GM12878 (cell line): Measurements from ENCODE around the gene KRT10. TPM values are rescaled to one million over a fixed set of nuclear protein-coding genes. Genes with fewer than 3 reads are reported as not detected.

Experiments used
- ATAC-seq: fragments of 200-7000 bp; cut with Tn5 transposase; 3 replicates; pipeline ENCODE4 v1.9.1; 2020; ENCODE audit warnings: mild to moderate bottlenecking, moderate library complexity
- BruUV-seq: library from RNA; stranded (reverse); fragments of 400-500 nt; replicated peaks from 2 replicates; lab custom pipeline; 2021; lab: Mats Ljungman, UMichigan
- CTCF ChIA-PET: fragments of 300-600 bp; sonication (Branson Sonifier 250); formaldehyde crosslinking; extraction: SDS; loops from one replicate; lab custom pipeline; 2021; ENCODE audit warnings: inconsistent platforms; lab: Yijun Ruan, JAX
- POLR2A ChIA-PET: fragments of 350-600 bp; formaldehyde crosslinking; extraction: SDS; loops from one replicate; lab custom pipeline; 2021; ENCODE audit warnings: inconsistent platforms; lab: Charles Lee
- RAD21 ChIA-PET: fragments of 300-600 bp; sonication (Branson Sonifier 250); formaldehyde crosslinking; loops from one replicate; lab custom pipeline; 2023; ENCODE audit warnings: antibody characterized with exemption; ENCODE audit not compliant: unreplicated experiment; lab: Charles Lee
- SMC1A ChIA-PET: fragments of 300-600 bp; sonication (Branson Sonifier 250); formaldehyde crosslinking; loops from one replicate; lab custom pipeline; 2023; ENCODE audit not compliant: unreplicated experiment, uncharacterized antibody; lab: Charles Lee
- DNase-seq: peaks from one replicate; pipeline ENCODE4 v3.0.0-alpha.2; 2011; ENCODE audit warnings: low read depth, low spot score
- FAIRE-seq: peaks from 3 replicates; lab custom pipeline; 2011; peaks lifted over from hg19 to GRCh38; lab: Jason Lieb, UNC
- H2AFZ ChIP-seq: 2 replicates; pipeline ENCODE4 v1.6.0; 2011; ENCODE audit warnings: low read depth, low read length, control low read depth; ENCODE audit not compliant: control insufficient read depth
- H3K27ac ChIP-seq: 2 replicates; pipeline ENCODE4 v1.5.1; 2011; ENCODE audit warnings: control low read depth; ENCODE audit not compliant: control insufficient read depth, insufficient read depth
- H3K27me3 ChIP-seq, 2 experiments: replicated peaks in 1 of 2; 2 replicates each; pipeline versions ENCODE4 v1.6.0 to v1.6.1; 2011; ENCODE audit warnings: low read length in 1 of 2; ENCODE audit not compliant: control insufficient read depth in 2 of 2, insufficient read depth in 2 of 2
- H3K36me3 ChIP-seq, 2 experiments: 2 replicates each; pipeline ENCODE4 v1.5.1; 2011; ENCODE audit warnings: low read length in 1 of 2; ENCODE audit not compliant: control insufficient read depth in 2 of 2, insufficient read depth in 2 of 2
- H3K4me1 ChIP-seq: 2 replicates; pipeline ENCODE4 v1.6.1; 2011; ENCODE audit warnings: mild to moderate bottlenecking, low read length, moderate library complexity, mixed read lengths; ENCODE audit not compliant: control insufficient read depth, insufficient read depth
- H3K4me2 ChIP-seq: 2 replicates; pipeline ENCODE4 v1.6.0; 2011; ENCODE audit warnings: control low read depth; ENCODE audit not compliant: control insufficient read depth, insufficient read depth
- H3K4me3 ChIP-seq: fragments of 200-600 bp; sonication (generic); 2 replicates; pipeline ENCODE4 v1.5.1; 2016
- H3K79me2 ChIP-seq: 2 replicates; pipeline ENCODE4 v1.6.0; 2011; ENCODE audit warnings: low read length; ENCODE audit not compliant: control insufficient read depth, insufficient read depth
- H3K9ac ChIP-seq: 2 replicates; pipeline ENCODE4 v1.8.0; 2011; ENCODE audit warnings: low read length, control low read depth, mixed read lengths; ENCODE audit not compliant: control insufficient read depth, insufficient read depth
- H3K9me3 ChIP-seq: replicated peaks from 3 replicates; pipeline ENCODE4 v1.5.1; 2011; ENCODE audit warnings: mild to moderate bottlenecking, low read length; ENCODE audit not compliant: control insufficient read depth, insufficient read depth
- H4K20me1 ChIP-seq: 2 replicates; pipeline ENCODE4 v1.6.0; 2011; ENCODE audit not compliant: control insufficient read depth, insufficient read depth
- CBX3 ChIP-seq: fragments of 200-600 bp; sonication (generic); IDR thresholded peaks from 2 replicates; pipeline ENCODE4 v1.6.1; 2016; ENCODE audit warnings: low read depth, borderline replicate concordance
- CEBPB ChIP-seq, 2 experiments: fragments of 150-350 bp in 1 of 2; IDR thresholded peaks; 2 replicates each; pipeline ENCODE4 v1.6.1; 2012 to 2014; ENCODE audit warnings: low read depth in 2 of 2, low read length in 2 of 2, borderline replicate concordance in 1 of 2, inconsistent platforms in 1 of 2
- EZH2 ChIP-seq: IDR thresholded peaks from 2 replicates; pipeline ENCODE4 v1.6.1; 2012; ENCODE audit warnings: low read depth, mild to moderate bottlenecking, control low read depth, inconsistent platforms, low read length, borderline replicate concordance; ENCODE audit not compliant: control insufficient read depth
- MEF2A ChIP-seq: IDR thresholded peaks from 2 replicates; pipeline ENCODE4 v1.6.1; 2011; ENCODE audit warnings: low read depth, mild to moderate bottlenecking, low read length, moderate library complexity; ENCODE audit not compliant: insufficient read depth
- NFXL1 ChIP-seq: fragments of 450-650 bp; IDR thresholded peaks from 2 replicates; pipeline ENCODE4 v1.6.1; 2017; ENCODE audit warnings: antibody characterized with exemption, mild to moderate bottlenecking, borderline replicate concordance
- NR2C2 ChIP-seq: IDR thresholded peaks from 2 replicates; pipeline ENCODE4 v1.6.1; 2011; ENCODE audit warnings: borderline replicate concordance, low read depth; ENCODE audit not compliant: control insufficient read depth, insufficient read length
- PAX5 ChIP-seq: IDR thresholded peaks from 2 replicates; pipeline ENCODE4 v1.6.1; 2011; ENCODE audit warnings: low read depth, low read length, borderline replicate concordance
- POLR2AphosphoS5 ChIP-seq: IDR thresholded peaks from 2 replicates; pipeline ENCODE4 v1.6.1; 2011; ENCODE audit warnings: mild to moderate bottlenecking, low read length, inconsistent platforms
- ZNF217 ChIP-seq: fragments of 450-650 bp; IDR thresholded peaks from 2 replicates; pipeline ENCODE4 v1.6.1; 2017; ENCODE audit warnings: antibody characterized with exemption, mild to moderate bottlenecking
- in situ Hi-C: fragments of 300-500 bp; cut with MboI; formaldehyde crosslinking; loops from 9 replicates; pipeline ENCODE4 v1.14.3; 2018; ENCODE audit warnings: mixed read lengths
- intact Hi-C: fragments of 100-400 bp; cut with micrococcal nuclease; formaldehyde crosslinking; loops from one replicate; pipeline ENCODE4 v1.14.2; 2022; ENCODE audit not compliant: unreplicated experiment
- polyA plus RNA-seq, 11 experiments: library from polyadenylated mRNA; depleted of rRNA in 4 of 11; unstranded in 6 of 11; stranded (reverse) in 5 of 11; fragments of >200 nt; fragmentation: Nextera tagmentation in 4 of 11; fragmentation: Illumina TruSeq in 1 of 11; extraction: Ambion mirVana in 4 of 11; extraction: Trizol in 1 of 11; gene quantifications; 1 replicate in 1 of 11; 2 replicates in 10 of 11; pipeline versions ENCODE4 v1.2.1 to v1.2.3, GENCODE V29; 2011 to 2016; ENCODE audit warnings: inconsistent platforms in 2 of 11, missing spikeins in 2 of 11, low read depth in 1 of 11
- total RNA-seq, 4 experiments: library from RNA; depleted of rRNA in 3 of 4; stranded (reverse); fragments of >200 nt in 3 of 4; fragmentation: Illumina TruSeq in 1 of 4; extraction: Trizol in 1 of 4; gene quantifications; 2 replicates each; pipeline versions ENCODE4 v1.2.1 to v1.2.3, GENCODE V29; 2013 to 2021
- TF ChIP-seq, protein P1 (sequence below): fragments of 150-350 bp; IDR thresholded peaks from 2 replicates; pipeline ENCODE4 v1.6.1; 2016; ENCODE audit warnings: low read depth, low read length
- TF ChIP-seq, protein P2 (sequence below): IDR thresholded peaks from 2 replicates; pipeline ENCODE4 v1.6.1; 2011; ENCODE audit warnings: mild to moderate bottlenecking, low read depth, low read length, moderate library complexity; ENCODE audit not compliant: insufficient replicate concordance
- TF ChIP-seq, protein P3 (sequence below): fragments of 450-650 bp; formaldehyde crosslinking; IDR thresholded peaks from 2 replicates; pipeline ENCODE4 v1.4.0; 2020; ENCODE audit warnings: mild to moderate bottlenecking, moderate library complexity
- TF ChIP-seq, protein P4 (sequence below): IDR thresholded peaks from 2 replicates; pipeline ENCODE4 v1.6.1; 2011; ENCODE audit warnings: borderline replicate concordance, low read depth, mild to moderate bottlenecking, moderate library complexity, mixed read lengths, low read length; ENCODE audit not compliant: insufficient read depth; ENCODE audit errors: extremely low read length

KRT10 gene
- total and polyA plus RNA-seq, 10 of the 15 experiments (the other 5 are each of a cell fraction or from before 2014, with no cell fraction given): 10.8 to 98.5 (median 23.9) TPM

DNA sequence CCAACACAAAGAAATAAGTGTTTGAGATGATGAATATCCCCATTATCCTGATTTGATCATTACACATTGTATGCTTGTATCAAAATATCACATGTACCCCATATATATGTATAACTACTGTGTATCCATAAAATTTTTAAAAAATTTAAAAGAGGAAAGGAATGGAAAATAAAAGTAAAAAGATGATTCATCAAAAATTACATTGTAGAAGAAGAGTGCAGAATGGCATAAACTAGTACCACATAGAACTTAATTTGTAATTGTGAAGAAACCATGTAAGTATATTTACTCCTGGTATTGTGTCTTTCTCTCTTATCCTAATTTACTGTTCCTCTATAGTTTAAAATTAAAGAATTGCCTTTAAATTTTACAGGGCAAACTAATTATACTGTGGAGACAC lies 11.5 kb upstream of the KRT10 start:
- Histone ChIP-seq H3K27me3 (no peaks in the 10 kb centered on the region), H3K9ac (no peak overlapping the region), H3K79me2 (no peaks in the 10 kb centered on the region), H3K4me1 (no peaks in the 10 kb centered on the region), H4K20me1 (no peaks in the 10 kb centered on the region), H3K36me3 (peaks cover 0 to 3% of the 10 kb centered on the region in 2 experiments; a peak in 1 of 4 replicates), H3K9me3 (no peaks in the 10 kb centered on the region), H3K27ac (no peak overlapping the region), H3K4me3 (no peak overlapping the region), H3K4me2 (no peak overlapping the region), H2AFZ (no peak overlapping the region)
- ChIA-PET POLR2A (no interaction called here), CTCF (interaction anchor here (0.9 kb wide), 1 partner anchor 830 kb away, joined by 3 read pairs; no protein-coding TSS in a partner anchor), RAD21 (no interaction called here), SMC1A (no interaction called here)
- in situ Hi-C loops (no loop called here), intact Hi-C loops (no loop called here)
- ATAC-seq (no peak), FAIRE-seq (no peak), DNase-seq (no peak)
- TF ChIP-seq PAX5: no peak
- TF ChIP-seq, protein P1, sequence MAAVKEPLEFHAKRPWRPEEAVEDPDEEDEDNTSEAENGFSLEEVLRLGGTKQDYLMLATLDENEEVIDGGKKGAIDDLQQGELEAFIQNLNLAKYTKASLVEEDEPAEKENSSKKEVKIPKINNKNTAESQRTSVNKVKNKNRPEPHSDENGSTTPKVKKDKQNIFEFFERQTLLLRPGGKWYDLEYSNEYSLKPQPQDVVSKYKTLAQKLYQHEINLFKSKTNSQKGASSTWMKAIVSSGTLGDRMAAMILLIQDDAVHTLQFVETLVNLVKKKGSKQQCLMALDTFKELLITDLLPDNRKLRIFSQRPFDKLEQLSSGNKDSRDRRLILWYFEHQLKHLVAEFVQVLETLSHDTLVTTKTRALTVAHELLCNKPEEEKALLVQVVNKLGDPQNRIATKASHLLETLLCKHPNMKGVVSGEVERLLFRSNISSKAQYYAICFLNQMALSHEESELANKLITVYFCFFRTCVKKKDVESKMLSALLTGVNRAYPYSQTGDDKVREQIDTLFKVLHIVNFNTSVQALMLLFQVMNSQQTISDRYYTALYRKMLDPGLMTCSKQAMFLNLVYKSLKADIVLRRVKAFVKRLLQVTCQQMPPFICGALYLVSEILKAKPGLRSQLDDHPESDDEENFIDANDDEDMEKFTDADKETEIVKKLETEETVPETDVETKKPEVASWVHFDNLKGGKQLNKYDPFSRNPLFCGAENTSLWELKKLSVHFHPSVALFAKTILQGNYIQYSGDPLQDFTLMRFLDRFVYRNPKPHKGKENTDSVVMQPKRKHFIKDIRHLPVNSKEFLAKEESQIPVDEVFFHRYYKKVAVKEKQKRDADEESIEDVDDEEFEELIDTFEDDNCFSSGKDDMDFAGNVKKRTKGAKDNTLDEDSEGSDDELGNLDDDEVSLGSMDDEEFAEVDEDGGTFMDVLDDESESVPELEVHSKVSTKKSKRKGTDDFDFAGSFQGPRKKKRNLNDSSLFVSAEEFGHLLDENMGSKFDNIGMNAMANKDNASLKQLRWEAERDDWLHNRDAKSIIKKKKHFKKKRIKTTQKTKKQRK: no peak
- TF ChIP-seq CBX3: no peak
- TF ChIP-seq, protein P2, sequence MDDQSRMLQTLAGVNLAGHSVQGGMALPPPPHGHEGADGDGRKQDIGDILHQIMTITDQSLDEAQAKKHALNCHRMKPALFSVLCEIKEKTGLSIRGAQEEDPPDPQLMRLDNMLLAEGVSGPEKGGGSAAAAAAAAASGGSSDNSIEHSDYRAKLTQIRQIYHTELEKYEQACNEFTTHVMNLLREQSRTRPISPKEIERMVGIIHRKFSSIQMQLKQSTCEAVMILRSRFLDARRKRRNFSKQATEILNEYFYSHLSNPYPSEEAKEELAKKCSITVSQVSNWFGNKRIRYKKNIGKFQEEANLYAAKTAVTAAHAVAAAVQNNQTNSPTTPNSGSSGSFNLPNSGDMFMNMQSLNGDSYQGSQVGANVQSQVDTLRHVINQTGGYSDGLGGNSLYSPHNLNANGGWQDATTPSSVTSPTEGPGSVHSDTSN: no peak
- TF ChIP-seq, protein P3, sequence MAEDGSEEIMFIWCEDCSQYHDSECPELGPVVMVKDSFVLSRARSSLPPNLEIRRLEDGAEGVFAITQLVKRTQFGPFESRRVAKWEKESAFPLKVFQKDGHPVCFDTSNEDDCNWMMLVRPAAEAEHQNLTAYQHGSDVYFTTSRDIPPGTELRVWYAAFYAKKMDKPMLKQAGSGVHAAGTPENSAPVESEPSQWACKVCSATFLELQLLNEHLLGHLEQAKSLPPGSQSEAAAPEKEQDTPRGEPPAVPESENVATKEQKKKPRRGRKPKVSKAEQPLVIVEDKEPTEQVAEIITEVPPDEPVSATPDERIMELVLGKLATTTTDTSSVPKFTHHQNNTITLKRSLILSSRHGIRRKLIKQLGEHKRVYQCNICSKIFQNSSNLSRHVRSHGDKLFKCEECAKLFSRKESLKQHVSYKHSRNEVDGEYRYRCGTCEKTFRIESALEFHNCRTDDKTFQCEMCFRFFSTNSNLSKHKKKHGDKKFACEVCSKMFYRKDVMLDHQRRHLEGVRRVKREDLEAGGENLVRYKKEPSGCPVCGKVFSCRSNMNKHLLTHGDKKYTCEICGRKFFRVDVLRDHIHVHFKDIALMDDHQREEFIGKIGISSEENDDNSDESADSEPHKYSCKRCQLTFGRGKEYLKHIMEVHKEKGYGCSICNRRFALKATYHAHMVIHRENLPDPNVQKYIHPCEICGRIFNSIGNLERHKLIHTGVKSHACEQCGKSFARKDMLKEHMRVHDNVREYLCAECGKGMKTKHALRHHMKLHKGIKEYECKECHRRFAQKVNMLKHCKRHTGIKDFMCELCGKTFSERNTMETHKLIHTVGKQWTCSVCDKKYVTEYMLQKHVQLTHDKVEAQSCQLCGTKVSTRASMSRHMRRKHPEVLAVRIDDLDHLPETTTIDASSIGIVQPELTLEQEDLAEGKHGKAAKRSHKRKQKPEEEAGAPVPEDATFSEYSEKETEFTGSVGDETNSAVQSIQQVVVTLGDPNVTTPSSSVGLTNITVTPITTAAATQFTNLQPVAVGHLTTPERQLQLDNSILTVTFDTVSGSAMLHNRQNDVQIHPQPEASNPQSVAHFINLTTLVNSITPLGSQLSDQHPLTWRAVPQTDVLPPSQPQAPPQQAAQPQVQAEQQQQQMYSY (CRISPR knock-in tag): no peak
- no peak for TF ChIP-seq POLR2AphosphoS5
- TF ChIP-seq NFXL1: no peak
- TF ChIP-seq CEBPB (IDR thresholded peaks at IDR 0.05; ENCODE audit: borderline replicate concordance in 1 of 2, low read depth in 2 of 2, low read length in 2 of 2): no peak
- TF ChIP-seq MEF2A: no peak
- TF ChIP-seq, protein P4, sequence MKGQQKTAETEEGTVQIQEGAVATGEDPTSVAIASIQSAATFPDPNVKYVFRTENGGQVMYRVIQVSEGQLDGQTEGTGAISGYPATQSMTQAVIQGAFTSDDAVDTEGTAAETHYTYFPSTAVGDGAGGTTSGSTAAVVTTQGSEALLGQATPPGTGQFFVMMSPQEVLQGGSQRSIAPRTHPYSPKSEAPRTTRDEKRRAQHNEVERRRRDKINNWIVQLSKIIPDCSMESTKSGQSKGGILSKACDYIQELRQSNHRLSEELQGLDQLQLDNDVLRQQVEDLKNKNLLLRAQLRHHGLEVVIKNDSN: no peak
- TF ChIP-seq NR2C2: no peak
- TF ChIP-seq EZH2: no peak
- TF ChIP-seq ZNF217: no peak
- no TSS peak for BruUV-seq
